Putamen (tissue), 1 donor: ENCODE measurements around the gene ZBTB2.
"Not testable (repeated sequence)": the region's sequence is repeated elsewhere in the genome, so short reads cannot be mapped to it uniquely, and the experiment has no call there.

Source experiments
- DNase-seq: peaks from one replicate; pipeline ENCODE4 v3.0.0-alpha.2; 2016; ENCODE audit warnings: low spot score

ZBTB2 gene

GRCh38 chr6:151400473-151400872, 9.1 kb upstream of the ZBTB2 start:
- no peak for DNase-seq

GRCh38 chr6:151399679-151400078, 8.3 kb upstream of the ZBTB2 start:
- DNase-seq = no peak

- DNase-seq = no peak
Observed at GRCh38 chr6:151393410-151393809, 2.1 kb upstream of the ZBTB2 start.

- DNase-seq = no peak
Observed at GRCh38 chr6:151392427-151392826, 1.1 kb upstream of the ZBTB2 start.

GRCh38 chr6:151390851-151391470, 398 bp downstream of the ZBTB2 start:
- DNase-seq = peak; percentile 72

GRCh38 chr6:151390276-151390850, 996 bp downstream of the ZBTB2 start:
- DNase-seq = peak; percentile 99

- peak; percentile 69 for DNase-seq
Observed at GRCh38 chr6:151389618-151390275, 1.6 kb downstream of the ZBTB2 start.

GRCh38 chr6:151388997-151389617, 2.3 kb downstream of the ZBTB2 start:
- DNase-seq = no peak

GRCh38 chr6:151388236-151388635, 3.1 kb downstream of the ZBTB2 start:
- no peak for DNase-seq

- DNase-seq = no peak
Observed at GRCh38 chr6:151387175-151387970, 4.0 kb downstream of the ZBTB2 start.

GRCh38 chr6:151385177-151385576, 6.2 kb downstream of the ZBTB2 start:
- DNase-seq = no peak

- no peak for DNase-seq
Observed at GRCh38 chr6:151384151-151384550, 7.2 kb downstream of the ZBTB2 start.

- not testable (repeated sequence) for DNase-seq
Observed at GRCh38 chr6:151382631-151383030, 8.7 kb downstream of the ZBTB2 start.

- no peak for DNase-seq
Observed at GRCh38 chr6:151381722-151382121, 9.6 kb downstream of the ZBTB2 start.

- DNase-seq = no peak
Observed at GRCh38 chr6:151380848-151381205, 10.5 kb downstream of the ZBTB2 start.

- no peak for DNase-seq
Observed at GRCh38 chr6:151379933-151380847, 11.2 kb downstream of the ZBTB2 start.

- no peak for DNase-seq
Observed at GRCh38 chr6:151377095-151377494, 14.3 kb downstream of the ZBTB2 start.

GRCh38 chr6:151376440-151376839, 14.9 kb downstream of the ZBTB2 start:
- no peak for DNase-seq

- no peak for DNase-seq
Observed at GRCh38 chr6:151375833-151376232, 15.5 kb downstream of the ZBTB2 start.

GRCh38 chr6:151374036-151374683, 17.2 kb downstream of the ZBTB2 start:
- DNase-seq = no peak

GRCh38 chr6:151372164-151372563, 19.2 kb downstream of the ZBTB2 start:
- DNase-seq = no peak
